CD4-positive, alpha-beta T cell (primary cell): ENCODE measurements around the gene TRIM15. TPM values are rescaled to one million over a fixed set of nuclear protein-coding genes. Genes with fewer than 3 reads are reported as not detected.
A peak's percentile ranks its signal among the peaks of the same experiment; 100 is the strongest.

Experiments
- ATAC-seq: fragments of 200-7000 bp; cut with Tn5 transposase; one replicate; pipeline ENCODE4 v1.10.0; 2022; ENCODE audit warnings: mild to moderate bottlenecking; ENCODE audit not compliant: poor library complexity
- CTCF ChIA-PET: fragments of 350-600 bp; sonication (Branson Sonifier 250); formaldehyde crosslinking; loops from one replicate; lab custom pipeline; 2021; ENCODE audit warnings: antibody characterized with exemption, inconsistent platforms; lab: Charles Lee
- POLR2A ChIA-PET: fragments of 350-600 bp; sonication (Branson Sonifier 250); formaldehyde crosslinking; loops from one replicate; lab custom pipeline; 2021; ENCODE audit warnings: antibody characterized with exemption, inconsistent platforms; lab: Charles Lee
- DNase-seq, 14 experiments: peaks; one replicate each; pipeline ENCODE4 v3.0.0-alpha.2; 2013 to 2020; ENCODE audit warnings: mixed read lengths in 2 of 14
- H3K27ac ChIP-seq, 2 donors: one replicate each; pipeline versions ENCODE4 v1.5.1 to v1.7.0; 2013; ENCODE audit warnings: low read length in 2 of 2, low read depth in 1 of 2, mild to moderate bottlenecking in 1 of 2
- H3K27me3 ChIP-seq, 2 experiments: 1 replicate in 1 of 2; 2 replicates in 1 of 2; pipeline versions ENCODE4 v1.6.1 to v1.7.0; 2013; ENCODE audit warnings: low read length in 2 of 2, control low read depth in 1 of 2, mild to moderate bottlenecking in 1 of 2, moderate library complexity in 1 of 2; ENCODE audit not compliant: insufficient read depth in 2 of 2, control insufficient read depth in 1 of 2
- H3K36me3 ChIP-seq: one replicate; pipeline ENCODE4 v1.6.1; 2013; ENCODE audit warnings: low read length, control low read depth; ENCODE audit not compliant: insufficient read depth
- H3K4me1 ChIP-seq: one replicate; pipeline ENCODE4 v1.6.1; 2013; ENCODE audit warnings: low read length, control low read depth; ENCODE audit not compliant: insufficient read depth
- H3K4me3 ChIP-seq: one replicate; pipeline ENCODE4 v1.5.1; 2013; ENCODE audit warnings: mild to moderate bottlenecking, low read length, moderate library complexity
- H3K9me3 ChIP-seq, 2 experiments: 1 replicate in 1 of 2; 2 replicates in 1 of 2; pipeline versions ENCODE4 v1.6.1 to v1.7.0; 2013; ENCODE audit warnings: low read length in 2 of 2, mild to moderate bottlenecking in 2 of 2, control low read depth in 1 of 2, moderate library complexity in 1 of 2; ENCODE audit not compliant: control insufficient read depth in 1 of 2, insufficient read depth in 1 of 2
- H3K27ac Mint-ChIP-seq: one replicate; pipeline ENCODE4 v1.8.0; 2020; ENCODE audit warnings: mixed read lengths
- H3K27me3 Mint-ChIP-seq: one replicate; pipeline ENCODE4 v1.8.0; 2021; ENCODE audit warnings: mixed read lengths
- H3K36me3 Mint-ChIP-seq: one replicate; pipeline ENCODE4 v1.8.0; 2021; ENCODE audit warnings: low read depth, mixed read lengths
- H3K4me1 Mint-ChIP-seq: one replicate; pipeline ENCODE4 v1.8.0; 2021; ENCODE audit warnings: low read depth, mixed read lengths
- H3K4me3 Mint-ChIP-seq: one replicate; pipeline ENCODE4 v1.8.0; 2020; ENCODE audit warnings: mild to moderate bottlenecking, mixed read lengths
- H3K9me3 Mint-ChIP-seq: one replicate; pipeline ENCODE4 v1.8.0; 2020; ENCODE audit warnings: mixed read lengths
- CTCF ChIP-seq: fragments of 200-600 bp; IDR thresholded peaks from one replicate; pipeline ENCODE4 v1.8.0; 2022; ENCODE audit warnings: antibody characterized with exemption, mild to moderate bottlenecking
- intact Hi-C, 2 experiments: fragments of 100-400 bp; cut with DNase I in 1 of 2; cut with micrococcal nuclease in 1 of 2; formaldehyde crosslinking; loops; one replicate each; pipeline versions ENCODE4 v1.15.1 to v1.9.0; 2023 to 2025; cut with DNase I, micrococcal nuclease
- total RNA-seq, 174 experiments: library from RNA in 2 of 174; stranded (reverse) in 2 of 174; gene quantifications; one replicate each; pipeline ENCODE4 v1.2.3 and lab custom pipeline; 2021 to 2026

Gene TRIM15
- total RNA-seq, 2 experiments from 2014 or later, result not detected

- ATAC-seq, result no peak
- no peaks in the 10 kb centered on the region for H3K9me3 Mint-ChIP-seq
- H3K4me1 Mint-ChIP-seq, result peaks cover 4% of the 10 kb centered on the region
- H3K9me3 ChIP-seq, result peaks cover 0 to 4% of the 10 kb centered on the region in 2 experiments
- ChIA-PET CTCF (no interaction called here), POLR2A (no interaction called here)
- H3K27me3 Mint-ChIP-seq, result peaks cover 48% of the 10 kb centered on the region
- no peak overlapping the region for H3K27ac Mint-ChIP-seq
- TF ChIP-seq CTCF, result no peak
- peaks cover 18 to 20% of the 10 kb centered on the region in 2 experiments for H3K27me3 ChIP-seq
- peak in 3 of 14 experiments; percentile 26 to 55 (median 33) for DNase-seq
- no peaks in the 10 kb centered on the region for H3K36me3 ChIP-seq
- no peaks in the 10 kb centered on the region for H3K36me3 Mint-ChIP-seq
- H3K4me3 Mint-ChIP-seq, result no peak overlapping the region
- peaks cover 18% of the 10 kb centered on the region for H3K4me1 ChIP-seq
- no peak overlapping the region for H3K4me3 ChIP-seq
- no peak overlapping the region for H3K27ac ChIP-seq
- intact Hi-C loops, result no loop called here
Measured at GRCh38 chr6:30167101-30167500, 3.8 kb downstream of the TRIM15 start.

GRCh38 chr6:30168741-30169140 lies 5.4 kb downstream of the TRIM15 start:
- ChIA-PET POLR2A (no interaction called here), CTCF (no interaction called here)
- TF ChIP-seq CTCF, result no peak
- Mint-ChIP-seq H3K4me1 (no peaks in the 10 kb centered on the region), H3K9me3 (no peaks in the 10 kb centered on the region), H3K4me3 (no peak overlapping the region), H3K36me3 (no peaks in the 10 kb centered on the region), H3K27me3 (peaks cover 57% of the 10 kb centered on the region), H3K27ac (no peak overlapping the region)
- Histone ChIP-seq H3K36me3 (no peaks in the 10 kb centered on the region), H3K27me3 (peaks cover 31 to 36% of the 10 kb centered on the region in 2 experiments), H3K27ac (no peak overlapping the region), H3K9me3 (peaks cover 0 to 7% of the 10 kb centered on the region in 2 experiments), H3K4me3 (no peak overlapping the region), H3K4me1 (peaks cover 16% of the 10 kb centered on the region)
- DNase-seq (no peak), ATAC-seq (no peak)
- intact Hi-C loops, result no loop called here

- no peaks in the 10 kb centered on the region for H3K9me3 Mint-ChIP-seq
- peaks cover 62% of the 10 kb centered on the region for H3K27me3 Mint-ChIP-seq
- ATAC-seq (peak; percentile 81), DNase-seq (peak in 4 of 14 experiments; percentile 11 to 67 (median 58))
- intact Hi-C loops, result loop anchor here (1.0 to 2.0 kb wide), 3 partner anchors 65 to 321 kb away; no protein-coding TSS in a partner anchor
- no peak overlapping the region for H3K4me3 ChIP-seq
- no peak overlapping the region for H3K27ac ChIP-seq
- H3K36me3 ChIP-seq, result no peaks in the 10 kb centered on the region
- no peak overlapping the region for H3K4me3 Mint-ChIP-seq
- H3K4me1 ChIP-seq, result peaks cover 16% of the 10 kb centered on the region
- no peak overlapping the region for H3K27ac Mint-ChIP-seq
- no peaks in the 10 kb centered on the region for H3K36me3 Mint-ChIP-seq
- ChIA-PET CTCF (no interaction called here), POLR2A (no interaction called here)
- peak; percentile 78 for TF ChIP-seq CTCF
- peaks cover 32 to 48% of the 10 kb centered on the region in 2 experiments for H3K27me3 ChIP-seq
- peaks cover 0 to 7% of the 10 kb centered on the region in 2 experiments for H3K9me3 ChIP-seq
- H3K4me1 Mint-ChIP-seq, result no peaks in the 10 kb centered on the region
Measured at GRCh38 chr6:30169658-30170614, 6.6 kb downstream of the TRIM15 start.
